Inferior parietal cortex (tissue), 1 donor: ENCODE results near the gene CELF6.

ENCODE experiments used
- DNase-seq: peaks from one replicate; pipeline ENCODE4 v3.0.0-alpha.2; 2016; ENCODE audit errors: extremely low spot score

Gene CELF6

DNA sequence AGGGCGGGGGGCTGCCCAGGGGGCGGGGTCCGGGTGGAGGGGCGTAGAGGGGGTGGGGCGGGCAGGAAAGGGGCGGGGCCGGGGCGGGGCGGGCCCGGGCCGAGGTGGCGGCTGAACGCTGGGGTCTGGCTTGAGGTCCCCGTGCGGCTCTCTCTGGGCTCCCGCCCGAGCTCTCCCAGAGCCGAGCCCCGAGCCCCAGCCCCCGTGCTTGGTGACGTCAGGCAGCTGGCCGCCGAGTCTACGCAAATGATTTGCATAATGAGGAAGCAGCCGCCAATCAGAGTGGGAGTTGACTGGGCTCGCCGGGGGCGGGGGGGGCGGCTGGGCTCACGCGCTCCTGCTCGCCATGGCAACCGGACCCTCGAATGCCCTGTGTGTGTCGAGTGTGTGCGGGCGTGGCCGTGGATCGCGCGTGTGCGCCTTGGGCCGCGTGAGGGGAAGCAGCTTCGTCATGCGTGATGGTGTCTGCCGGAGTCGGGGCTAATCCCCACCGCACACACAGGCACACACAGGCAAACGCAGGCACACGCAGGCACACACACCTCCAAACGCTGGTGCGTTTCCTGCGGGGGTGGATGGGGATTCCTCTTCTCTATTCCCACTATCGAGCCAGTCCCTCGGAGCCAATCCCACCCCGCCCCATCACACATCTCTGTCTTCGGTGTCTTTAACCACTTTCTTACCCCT, at the start of gene CELF6:
CELF6 (minus strand) TSS at position 173 of the 687 bp plus-strand sequence. CDS start 283 bp downstream, outside the sequence.
- peak; percentile 76 for DNase-seq

DNA sequence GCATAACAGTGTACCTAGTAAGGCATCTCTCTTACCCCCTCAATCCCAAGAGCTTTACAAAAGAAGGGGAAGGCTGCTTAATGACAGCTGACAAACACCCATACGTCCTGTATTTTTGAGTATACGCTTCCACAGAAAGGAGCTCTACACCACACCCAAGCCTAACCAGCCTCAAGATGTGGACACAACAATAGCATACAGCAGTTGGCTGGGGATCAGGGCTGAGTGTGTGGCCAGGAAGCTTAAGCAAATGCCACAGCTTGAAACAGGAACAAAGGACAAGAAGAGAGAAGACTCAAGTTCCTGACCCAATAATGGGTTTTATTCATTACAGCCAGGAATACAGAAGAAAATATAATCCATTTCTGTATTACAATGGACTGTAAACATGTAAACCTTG, 48.9 kb upstream of the CELF6 start:
- DNase-seq = no peak

DNA sequence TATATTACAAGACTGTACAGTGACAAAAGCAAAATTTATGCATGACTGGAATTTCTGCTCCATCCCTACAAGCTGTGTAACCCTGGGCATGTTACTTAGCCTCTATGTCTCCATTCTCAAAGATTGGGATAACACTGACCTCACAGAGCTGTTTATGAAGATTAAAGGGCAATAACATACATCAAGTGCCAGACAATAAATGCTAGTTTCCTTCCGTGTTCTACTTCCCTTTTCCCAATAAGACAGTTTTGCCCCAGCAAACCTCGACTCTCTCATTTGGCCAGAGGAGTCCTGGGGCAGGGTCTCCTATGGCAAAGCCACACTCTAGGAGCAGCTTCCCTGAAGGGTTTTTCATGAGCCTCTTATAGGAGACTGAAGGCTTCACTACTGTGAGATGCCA, 48.4 kb upstream of the CELF6 start:
- no peak for DNase-seq

DNA sequence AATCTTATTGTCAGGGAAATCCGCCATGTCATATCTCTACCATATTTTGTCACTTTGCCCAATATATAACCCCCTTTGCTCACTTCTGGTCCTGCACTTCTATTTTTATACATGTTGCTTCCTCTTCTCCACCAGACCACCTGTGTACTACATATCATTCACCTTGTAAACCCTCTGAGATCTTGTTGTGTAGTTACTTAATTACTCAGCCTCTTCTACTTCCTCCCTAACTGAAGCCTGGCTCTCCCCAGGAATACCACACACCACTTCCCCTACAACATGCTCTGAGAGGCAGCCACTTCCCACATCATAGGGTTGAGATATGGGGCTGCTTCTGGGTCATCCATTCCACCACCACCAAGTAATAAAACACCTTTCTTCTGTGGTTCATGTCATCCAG, 45.9 kb upstream of the CELF6 start:
- DNase-seq = no peak

DNA sequence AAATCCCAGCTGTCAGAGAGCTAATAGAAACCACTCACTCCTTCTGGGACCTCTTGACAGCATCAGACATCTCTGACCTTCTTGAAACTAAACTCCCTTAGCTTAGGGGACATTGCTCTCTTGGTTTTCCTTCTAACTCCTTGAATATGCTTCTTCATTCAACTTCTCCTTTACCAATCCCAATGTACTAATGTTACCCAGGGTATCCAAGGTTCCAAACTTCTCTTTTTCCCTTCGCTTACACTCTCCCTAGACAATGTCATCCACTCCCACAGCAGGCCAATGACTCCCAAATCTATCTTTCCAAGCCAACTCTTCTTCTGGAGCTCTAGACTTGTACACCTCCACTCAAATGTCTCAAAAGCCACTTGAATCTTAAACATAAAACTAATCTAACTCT, 41.2 kb upstream of the CELF6 start:
- no peak for DNase-seq

DNA sequence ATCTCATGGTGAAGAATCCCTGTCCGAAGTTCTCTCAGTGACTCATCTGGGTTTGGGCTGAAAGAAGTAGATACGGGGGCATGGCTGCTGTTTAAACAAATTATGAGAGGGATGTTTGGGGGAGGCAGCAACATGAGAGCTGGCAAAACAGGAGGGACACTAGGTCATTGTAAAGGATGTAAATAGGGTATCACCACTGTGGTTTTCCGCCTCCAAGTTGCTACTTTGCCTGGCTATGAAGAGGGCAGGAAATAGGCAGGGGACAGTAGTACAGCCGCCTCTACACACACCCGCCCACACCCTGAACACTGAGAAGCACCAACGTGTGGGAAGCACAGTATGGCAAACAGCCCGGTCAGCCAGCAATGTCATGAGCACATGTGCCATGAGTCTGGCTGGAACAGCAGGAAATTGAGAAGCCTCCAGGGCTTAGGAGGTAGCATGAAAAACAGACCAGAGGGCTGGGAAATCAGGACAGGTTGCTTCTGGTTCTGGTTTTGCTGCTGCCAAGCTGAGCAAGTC, 38.8 kb upstream of the CELF6 start:
- DNase-seq = peak; percentile 37

DNA sequence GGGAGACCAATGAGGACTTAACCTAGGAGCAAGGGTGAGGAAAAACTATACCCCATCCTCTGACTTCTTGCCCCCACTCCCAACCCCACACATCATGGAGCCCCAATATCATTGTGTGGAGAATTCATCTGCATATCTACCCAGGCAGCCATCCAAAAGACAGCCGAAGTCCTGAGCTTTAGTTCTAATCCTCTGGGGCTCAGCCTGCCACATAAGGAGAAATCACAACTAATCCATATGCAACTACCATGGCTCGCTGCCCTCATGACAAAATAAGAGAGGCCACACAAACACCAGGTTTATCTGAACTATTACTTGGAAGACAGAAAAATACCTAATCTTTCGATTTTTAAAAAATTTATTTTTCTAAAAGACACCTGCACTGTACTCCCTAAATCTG, 38.2 kb upstream of the CELF6 start:
- DNase-seq = no peak

DNA sequence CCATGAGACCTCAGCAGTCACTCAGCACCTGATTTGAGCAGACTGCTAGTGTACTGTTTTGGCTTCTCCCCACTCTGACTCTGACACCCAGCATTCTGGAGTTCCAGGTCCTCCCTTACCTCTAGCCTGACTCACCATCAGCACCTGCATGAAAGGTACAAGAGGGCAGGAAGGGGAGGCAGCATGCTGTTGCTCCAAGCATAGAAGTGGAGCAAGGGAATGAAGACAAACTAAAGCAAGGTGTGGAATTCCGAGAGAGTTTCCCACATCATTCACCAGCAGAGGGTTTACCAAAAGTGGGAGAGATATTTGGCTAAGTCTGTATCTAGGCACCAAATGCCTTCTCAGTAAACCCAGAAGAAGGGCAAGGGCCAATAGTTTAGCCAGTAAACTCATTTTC, 34.5 kb upstream of the CELF6 start:
- no peak for DNase-seq

DNA sequence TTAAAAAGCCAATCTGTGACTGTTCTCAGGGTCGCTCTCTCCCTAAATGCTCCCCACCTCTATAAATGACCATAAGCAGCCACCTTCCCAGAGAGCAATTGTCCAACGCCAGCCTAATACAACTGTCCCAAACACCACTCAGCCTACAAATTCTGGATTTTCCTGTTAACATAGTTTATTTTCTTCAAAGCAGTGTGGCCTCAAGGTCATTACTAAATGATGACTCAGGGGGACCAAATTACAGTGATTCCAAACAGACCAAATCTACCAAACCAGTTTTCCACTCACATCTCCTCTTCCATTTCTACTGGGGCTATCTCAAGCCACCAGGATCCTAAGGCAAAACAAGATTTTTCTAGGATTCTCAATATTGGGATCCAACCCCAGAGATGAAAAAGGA, 33.3 kb upstream of the CELF6 start:
- DNase-seq = no peak

DNA sequence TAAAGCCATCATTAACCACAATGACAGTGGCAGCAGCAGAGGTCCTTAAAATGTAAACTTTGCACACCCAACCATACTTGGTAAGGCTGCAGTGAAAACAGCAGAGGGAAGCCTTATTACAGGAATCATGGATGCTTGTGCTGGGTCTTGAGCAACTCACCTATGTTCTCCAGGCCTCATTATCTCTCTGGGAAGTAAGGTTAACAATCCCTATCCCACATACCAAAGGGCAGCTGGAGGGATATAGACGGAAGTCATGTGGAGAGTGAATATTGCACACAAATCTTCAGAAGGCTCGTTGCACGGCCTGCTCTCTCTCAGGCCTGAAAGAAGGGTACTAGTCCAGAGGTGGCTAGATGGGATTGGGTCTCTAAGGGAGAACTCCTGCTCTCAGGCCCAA, 25.8 kb upstream of the CELF6 start:
- DNase-seq = no peak

DNA sequence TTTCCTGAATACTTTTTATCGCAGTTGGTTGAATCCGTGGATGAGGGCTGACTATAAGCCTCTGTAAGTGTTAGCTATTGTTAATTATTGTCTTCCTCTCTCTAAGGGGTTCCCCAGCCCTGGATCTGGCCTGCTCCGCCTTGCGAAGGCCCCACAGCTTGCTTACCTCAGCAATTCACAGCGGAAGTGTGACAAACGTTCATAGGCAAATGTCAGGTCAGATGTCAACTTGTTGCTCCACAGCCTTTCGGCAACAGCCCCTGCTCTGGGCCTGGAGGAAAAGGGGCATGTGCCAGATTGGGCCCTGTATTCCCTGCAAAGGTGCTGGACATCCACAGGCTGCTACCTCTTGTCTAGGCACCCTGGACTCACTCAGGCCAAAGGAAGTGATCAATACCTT, 25.3 kb upstream of the CELF6 start:
- no peak for DNase-seq

DNA sequence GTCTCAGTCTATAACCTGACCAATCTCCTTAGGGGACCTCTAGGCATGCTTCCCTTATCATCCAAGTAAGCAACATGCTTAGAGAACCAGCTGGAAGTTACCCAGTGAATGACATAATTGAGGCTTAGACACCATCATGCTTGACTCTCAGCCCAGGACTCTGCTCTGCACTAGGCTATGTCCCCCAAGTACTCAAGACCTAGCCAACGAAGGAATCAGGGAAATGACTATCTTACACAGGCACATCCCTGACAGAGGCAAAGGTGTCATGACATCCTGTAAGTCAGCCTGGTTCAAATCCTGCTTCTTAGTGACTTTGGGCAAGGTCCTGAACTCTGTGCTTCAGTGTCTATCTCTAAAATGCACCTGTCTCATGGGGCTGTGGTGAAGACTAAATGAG, 24.6 kb upstream of the CELF6 start:
- DNase-seq = no peak

DNA sequence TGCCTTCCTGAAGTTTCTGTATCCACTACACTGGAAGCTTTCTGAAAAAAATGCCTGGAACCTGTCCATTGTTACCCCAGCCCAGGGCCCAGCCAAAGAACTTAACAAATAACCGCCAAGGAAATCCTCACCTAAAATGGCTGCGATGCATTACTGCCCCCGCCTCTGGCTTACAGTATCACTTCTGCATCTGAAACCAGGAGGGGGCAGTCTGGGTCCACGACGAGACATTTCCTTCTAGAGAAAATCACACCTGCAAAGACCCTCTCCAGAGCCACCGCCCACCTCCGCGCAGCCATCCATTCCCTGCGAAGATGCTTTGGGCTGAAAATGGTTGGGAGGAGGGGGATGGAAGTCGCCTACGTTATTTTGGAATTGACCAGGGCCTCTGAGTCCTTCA, 22.4 kb upstream of the CELF6 start:
- DNase-seq = no peak

DNA sequence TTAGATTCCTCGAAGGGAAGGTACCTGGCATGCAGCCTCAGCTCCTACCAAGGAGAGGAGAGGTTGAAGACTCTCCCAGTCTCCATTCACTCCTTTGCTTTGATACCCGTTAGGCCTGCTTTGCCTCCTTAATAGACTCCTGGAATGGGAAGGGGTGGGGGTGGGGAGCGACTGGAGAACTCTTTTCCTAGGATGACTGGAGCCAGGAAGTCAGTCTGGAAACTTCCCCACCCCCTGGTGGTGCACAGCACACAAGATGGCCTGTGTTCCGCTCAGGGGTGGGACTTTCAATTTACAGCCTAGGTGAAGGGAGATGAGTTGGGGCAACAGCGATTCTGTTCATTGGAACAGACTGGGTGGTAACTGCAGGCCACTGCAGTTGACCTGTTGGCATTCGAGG, 21.4 kb upstream of the CELF6 start:
- no peak for DNase-seq

DNA sequence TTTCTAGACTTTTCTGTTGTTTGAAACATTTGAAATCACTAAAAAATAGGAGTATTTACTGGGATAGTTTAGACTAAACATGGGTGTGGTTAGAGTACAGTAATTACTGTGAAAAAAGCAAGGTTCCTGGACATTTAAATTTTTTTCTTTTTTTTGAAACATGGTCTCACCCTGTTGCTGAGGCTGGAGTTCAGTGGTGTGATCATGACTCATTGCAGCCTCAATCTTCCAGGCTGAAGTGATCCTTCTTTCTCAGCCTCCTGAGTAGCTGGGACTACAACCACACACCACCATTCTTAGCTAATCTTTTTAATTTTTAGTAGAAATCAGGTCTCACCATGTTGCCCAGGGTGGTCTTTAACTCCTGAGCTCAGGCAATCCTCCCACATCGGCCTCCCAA, 20.4 kb upstream of the CELF6 start:
- no peak for DNase-seq

DNA sequence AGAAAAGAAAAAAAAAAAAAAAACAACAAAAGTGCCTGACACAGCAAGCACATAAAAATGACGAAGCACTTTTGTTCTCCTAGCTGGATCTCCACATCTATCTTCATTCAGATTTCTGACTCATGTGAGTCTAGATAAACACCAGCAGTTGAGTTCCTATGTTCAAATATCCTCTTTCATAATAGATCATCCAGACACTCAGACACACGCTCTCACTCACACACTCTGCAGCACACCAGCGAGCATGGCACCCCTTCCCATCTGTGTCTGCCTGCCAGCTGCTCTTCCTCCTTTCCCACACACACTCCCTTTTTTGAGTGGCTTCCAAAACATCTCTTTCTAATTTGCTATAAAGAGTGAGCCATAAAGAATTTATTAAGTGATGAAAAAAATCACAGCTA, 19.8 kb upstream of the CELF6 start:
- DNase-seq = peak; percentile 41

DNA sequence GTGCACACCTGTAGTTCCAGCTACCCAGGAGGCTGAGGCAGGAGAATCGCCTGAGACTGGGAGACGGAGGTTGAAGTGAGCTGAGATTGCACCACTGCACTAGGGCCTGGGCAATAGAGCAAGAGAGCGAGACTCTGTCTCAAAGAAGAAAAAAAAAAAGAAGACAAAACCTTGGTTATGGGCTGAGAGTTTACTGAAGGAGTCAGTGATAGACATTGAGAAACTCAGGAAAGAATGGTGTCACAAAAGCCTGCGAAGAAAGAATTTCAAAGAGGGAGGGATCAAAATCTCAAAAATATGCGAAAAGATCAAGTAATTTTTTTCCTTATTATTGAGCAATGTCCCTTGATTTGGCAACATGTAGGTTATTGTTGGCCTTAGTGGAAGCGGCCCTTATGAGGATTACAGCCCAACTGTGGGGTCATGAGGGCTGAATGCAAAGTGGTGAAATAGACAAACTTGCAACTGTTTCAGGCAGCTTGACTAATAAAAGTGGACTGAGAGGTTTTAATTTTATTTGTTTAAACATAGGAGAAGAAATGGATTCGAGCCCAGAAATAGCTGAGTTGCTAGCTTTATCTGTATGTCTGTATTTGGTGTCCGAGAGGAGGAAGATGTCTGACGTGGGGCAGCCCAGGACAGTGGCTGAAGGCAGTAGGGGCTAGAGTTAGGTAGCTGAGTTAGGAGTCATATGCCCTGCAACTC, 18.8 kb upstream of the CELF6 start:
- DNase-seq = no peak

DNA sequence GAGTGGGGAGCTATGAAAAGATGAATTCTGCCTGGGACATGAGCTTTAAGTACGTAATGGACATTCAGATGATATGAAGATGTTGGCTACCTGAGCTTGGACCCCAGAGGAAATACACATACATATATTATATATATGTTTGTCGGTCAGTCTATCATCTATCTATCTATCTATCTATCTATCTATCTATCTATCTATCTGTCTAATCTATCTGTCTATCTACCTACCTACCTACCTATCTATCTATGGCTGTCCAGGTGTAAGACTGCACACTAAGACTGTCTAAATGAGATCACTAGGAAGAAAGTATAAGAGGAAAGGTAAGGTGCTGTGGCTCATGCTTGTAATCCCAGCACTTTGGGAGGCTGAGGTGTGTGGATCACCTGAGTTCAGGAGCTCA, 18.2 kb upstream of the CELF6 start:
- DNase-seq = no peak

DNA sequence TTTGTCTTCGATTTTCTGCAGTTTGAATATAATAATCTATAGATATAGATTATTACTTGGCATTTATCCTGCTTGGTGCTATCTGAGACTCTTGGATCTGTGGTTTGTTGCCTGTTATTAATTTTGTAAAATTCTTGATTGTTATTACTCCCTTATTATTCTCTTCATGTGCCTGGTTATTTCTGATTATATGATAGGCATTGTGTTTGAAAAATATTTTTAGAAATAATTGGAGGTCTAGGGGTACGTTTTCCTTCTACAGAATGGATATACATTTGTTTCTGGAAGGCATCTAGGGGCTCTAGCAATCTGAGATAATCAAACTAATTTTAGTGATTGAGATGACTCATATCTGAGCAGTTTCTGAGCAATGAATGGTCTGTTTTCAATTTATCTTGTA, 14.9 kb upstream of the CELF6 start:
- DNase-seq = no peak

DNA sequence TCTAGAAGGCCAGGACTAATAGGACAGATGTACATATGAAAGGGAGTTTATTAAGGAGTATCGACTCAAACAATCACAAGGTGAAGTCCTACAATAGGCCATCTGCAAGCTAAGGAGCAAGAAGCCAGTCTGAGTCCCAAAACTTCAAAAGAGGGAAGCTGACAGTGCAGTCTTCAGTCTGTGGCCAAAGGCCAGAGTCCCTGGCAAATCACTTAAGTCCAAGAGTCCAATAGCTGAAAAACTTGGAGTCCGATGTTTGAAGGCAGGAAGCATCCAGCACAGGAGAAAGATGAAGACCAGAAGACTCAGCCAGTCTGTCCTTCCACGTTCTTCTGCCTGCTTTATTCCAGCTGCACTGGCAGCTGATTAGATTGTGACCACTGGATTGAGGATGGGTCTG, 11.1 kb upstream of the CELF6 start:
- no peak for DNase-seq

DNA sequence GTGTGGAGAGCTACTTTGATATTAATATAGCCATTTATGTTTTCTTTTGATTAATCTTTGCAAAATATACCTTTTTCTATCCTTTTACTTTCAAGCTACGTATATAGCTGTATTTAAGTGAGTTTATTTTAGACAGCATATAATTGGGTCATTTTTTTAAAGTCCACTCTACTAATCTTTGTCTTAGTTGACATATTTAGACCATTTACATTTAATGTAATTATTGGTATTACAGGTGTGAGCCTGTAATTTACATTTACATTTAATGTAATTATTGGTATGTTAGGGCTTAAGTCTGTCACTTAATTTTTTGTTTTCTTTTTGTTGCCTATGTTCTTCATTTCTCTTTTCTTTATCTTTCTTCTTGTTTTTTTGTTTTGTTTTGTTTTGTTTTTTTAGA, 3.8 kb upstream of the CELF6 start:
- no peak for DNase-seq

DNA sequence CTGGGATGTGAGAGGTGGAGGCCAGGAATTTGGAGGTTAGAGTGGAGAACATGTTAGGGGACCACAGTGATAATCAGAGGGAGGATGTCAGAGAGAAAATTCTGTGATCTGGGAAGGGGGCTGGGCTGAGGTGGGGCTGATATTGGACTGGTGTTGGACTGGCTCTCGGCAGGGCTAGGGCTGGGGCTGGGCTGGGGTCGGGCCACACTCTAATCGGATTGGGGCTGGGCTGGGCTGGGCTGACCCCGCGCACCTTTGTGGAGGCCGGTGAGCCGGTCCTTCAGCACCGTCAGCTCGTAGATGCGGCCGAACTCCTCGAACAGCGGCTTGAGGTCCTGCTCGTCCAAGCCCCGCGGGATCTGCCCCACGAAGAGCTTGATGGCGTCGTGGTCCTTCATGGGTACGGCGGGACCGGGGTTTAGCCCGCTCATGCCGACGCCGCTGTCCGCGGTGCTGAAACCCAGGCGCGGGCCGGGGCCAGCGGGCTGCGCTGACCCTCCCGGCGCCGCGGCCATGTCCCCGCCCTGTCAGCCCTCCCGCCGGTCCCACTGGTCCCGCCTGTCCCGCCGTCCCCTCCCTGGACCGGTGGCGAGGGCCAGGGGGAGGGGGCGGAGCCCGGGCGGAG, 485 bp downstream of the CELF6 start:
- no peak for DNase-seq

DNA sequence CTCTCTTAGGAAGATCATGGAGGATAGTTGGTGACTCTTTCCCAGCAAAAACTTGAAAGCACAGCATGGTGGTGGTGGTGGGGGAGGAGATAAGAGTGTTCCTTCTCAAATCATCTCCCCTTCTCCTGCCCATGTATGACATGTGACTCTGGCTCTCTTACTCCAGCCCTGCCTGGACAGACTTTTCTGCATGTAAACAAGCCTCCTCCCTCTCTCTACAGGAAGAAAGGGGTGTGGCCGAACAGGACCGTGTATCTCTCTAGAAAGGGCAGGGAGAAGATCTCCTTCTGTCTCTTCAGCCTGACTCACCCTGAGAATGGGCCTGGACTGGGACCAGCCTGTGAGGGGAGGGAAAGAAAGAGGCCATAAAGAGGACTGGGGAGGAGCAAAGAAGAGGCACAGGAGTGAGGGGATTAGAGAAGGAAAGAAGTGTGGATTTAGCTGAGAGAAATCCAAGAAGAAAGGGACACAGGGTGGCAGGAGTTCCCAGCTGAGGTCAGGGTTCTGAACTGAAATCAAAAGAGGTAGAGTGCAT, 1.5 kb downstream of the CELF6 start:
- no peak for DNase-seq
